Trophoblast cell (in vitro differentiated cells and primary cell): ENCODE data around the gene MUC22.
"Not testable (repeated sequence)": the region's sequence is repeated elsewhere in the genome, so short reads cannot be mapped to it uniquely, and the experiment has no call there.

Experiments used
- DNase-seq, 2 donors: peaks; one replicate each; pipeline ENCODE4 v3.0.0-alpha.2; 2016
- H2AFZ ChIP-seq: 2 replicates; pipeline ENCODE4 v1.6.1; 2013; ENCODE audit warnings: low read length, moderate library complexity, mild to moderate bottlenecking; ENCODE audit not compliant: insufficient read depth, poor library complexity
- H2AK5ac ChIP-seq: 2 replicates; pipeline ENCODE4 v1.6.1; 2013; ENCODE audit warnings: mild to moderate bottlenecking, low read length
- H2BK120ac ChIP-seq: 2 replicates; pipeline ENCODE4 v1.6.1; 2013; ENCODE audit warnings: low read length, mild to moderate bottlenecking, moderate library complexity; ENCODE audit not compliant: insufficient read depth, poor library complexity
- H2BK12ac ChIP-seq: 2 replicates; pipeline ENCODE4 v1.6.1; 2013; ENCODE audit warnings: mild to moderate bottlenecking, low read length, moderate library complexity
- H2BK5ac ChIP-seq: 2 replicates; pipeline ENCODE4 v1.6.1; 2013; ENCODE audit warnings: low read length, low read depth, moderate library complexity, mild to moderate bottlenecking; ENCODE audit not compliant: poor library complexity
- H3K14ac ChIP-seq: 2 replicates; pipeline ENCODE4 v1.6.1; 2013; ENCODE audit warnings: mild to moderate bottlenecking, low read length
- H3K18ac ChIP-seq: 2 replicates; pipeline ENCODE4 v1.6.1; 2013; ENCODE audit warnings: mild to moderate bottlenecking, low read length
- H3K23ac ChIP-seq: 2 replicates; pipeline ENCODE4 v1.6.1; 2013; ENCODE audit warnings: low read length
- H3K27ac ChIP-seq: 2 replicates; pipeline ENCODE4 v1.5.1; 2013; ENCODE audit warnings: low read depth, mild to moderate bottlenecking, inconsistent platforms, low read length, moderate library complexity
- H3K27me3 ChIP-seq: 2 replicates; pipeline ENCODE4 v1.6.1; 2013; ENCODE audit warnings: inconsistent platforms, mild to moderate bottlenecking, low read length, moderate library complexity; ENCODE audit not compliant: insufficient read depth
- H3K36me3 ChIP-seq, 2 experiments: 1 replicate in 1 of 2; 2 replicates in 1 of 2; pipeline ENCODE4 v1.6.1; 2013; ENCODE audit warnings: low read length in 2 of 2, mild to moderate bottlenecking in 2 of 2, moderate library complexity in 1 of 2; ENCODE audit not compliant: insufficient read depth in 2 of 2, control insufficient read depth in 1 of 2
- H3K4ac ChIP-seq: 2 replicates; pipeline ENCODE4 v1.6.1; 2013; ENCODE audit warnings: low read depth, mild to moderate bottlenecking, low read length, moderate library complexity
- H3K4me1 ChIP-seq, 2 experiments: 1 replicate in 1 of 2; 2 replicates in 1 of 2; pipeline ENCODE4 v1.6.1; 2013; ENCODE audit warnings: low read length in 2 of 2, mild to moderate bottlenecking in 2 of 2, moderate library complexity in 1 of 2; ENCODE audit not compliant: insufficient read depth in 2 of 2, control insufficient read depth in 1 of 2
- H3K4me2 ChIP-seq: 2 replicates; pipeline ENCODE4 v1.6.1; 2013; ENCODE audit warnings: inconsistent platforms, mild to moderate bottlenecking, low read length, moderate library complexity
- H3K4me3 ChIP-seq: 2 replicates; pipeline ENCODE4 v1.5.1; 2013; ENCODE audit warnings: mild to moderate bottlenecking, low read depth, low read length, inconsistent platforms
- H3K79me1 ChIP-seq: one replicate; pipeline ENCODE4 v1.6.1; 2013; ENCODE audit warnings: low read length
- H3K79me2 ChIP-seq: 2 replicates; pipeline ENCODE4 v1.6.1; 2013; ENCODE audit warnings: low read length, mild to moderate bottlenecking; ENCODE audit not compliant: control insufficient read depth, insufficient read depth, poor library complexity
- H3K9ac ChIP-seq: 2 replicates; pipeline ENCODE4 v1.6.1; 2013; ENCODE audit warnings: mild to moderate bottlenecking, low read length
- H3K9me3 ChIP-seq: 2 replicates; pipeline ENCODE4 v1.6.1; 2013; ENCODE audit warnings: low read depth, mild to moderate bottlenecking, control low read depth, inconsistent platforms, low read length; ENCODE audit not compliant: insufficient read depth
- H4K12ac ChIP-seq: 2 replicates; pipeline ENCODE4 v1.6.1; 2013; ENCODE audit warnings: low read depth, mild to moderate bottlenecking, low read length, moderate library complexity
- H4K8ac ChIP-seq: 2 replicates; pipeline ENCODE4 v1.6.1; 2013; ENCODE audit warnings: low read depth, mild to moderate bottlenecking, low read length, moderate library complexity
- H4K91ac ChIP-seq: one replicate; pipeline ENCODE4 v1.6.1; 2013; ENCODE audit warnings: low read depth, mild to moderate bottlenecking, low read length, moderate library complexity
- WGBS: extraction: QIAGEN DNeasy Blood & Tissue Kit; methylation state at CpG from one replicate; pipeline ENCODE4 v1.1.7; 2013; ENCODE audit warnings: missing lambda C conversion rate; ENCODE audit not compliant: insufficient read length, insufficient coverage; ENCODE audit errors: extremely low coverage; 5-methylcytosine and 5-hydroxymethylcytosine counted together

MUC22 gene

DNA sequence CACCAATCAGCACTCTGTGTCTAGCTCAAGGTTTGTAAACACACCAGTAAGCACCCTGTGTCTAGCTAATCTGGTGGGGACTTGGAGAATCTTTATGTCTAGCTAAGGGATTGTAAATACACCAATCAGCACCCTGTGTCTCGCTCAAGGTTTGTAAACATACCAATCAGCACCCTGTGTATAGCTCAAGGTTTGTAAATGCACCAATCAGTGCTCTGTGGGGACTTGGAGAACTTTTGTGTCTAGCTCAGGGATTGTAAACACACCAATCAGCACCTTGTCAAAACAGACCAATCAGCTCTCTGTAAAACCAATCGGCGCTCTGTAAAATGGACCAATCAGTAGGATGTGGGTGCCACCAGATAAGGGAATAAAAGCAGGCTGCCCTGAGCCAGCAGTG lies 7.2 kb downstream of the MUC22 start:
- not testable (repeated sequence) for H3K23ac ChIP-seq, DNase-seq, H4K8ac ChIP-seq, H2BK5ac ChIP-seq, H2BK120ac ChIP-seq, H2AFZ ChIP-seq, H3K9ac ChIP-seq, H3K4me2 ChIP-seq, H3K27me3 ChIP-seq, H4K91ac ChIP-seq, H4K12ac ChIP-seq, H3K27ac ChIP-seq, H3K4me1 ChIP-seq, H3K9me3 ChIP-seq, H3K79me2 ChIP-seq, H3K36me3 ChIP-seq, H3K4ac ChIP-seq, H3K79me1 ChIP-seq, H2BK12ac ChIP-seq, H3K4me3 ChIP-seq, H3K14ac ChIP-seq, H2AK5ac ChIP-seq, H3K18ac ChIP-seq
- no CpG with 5 or more reads among the region's 3 CpGs for WGBS

DNA sequence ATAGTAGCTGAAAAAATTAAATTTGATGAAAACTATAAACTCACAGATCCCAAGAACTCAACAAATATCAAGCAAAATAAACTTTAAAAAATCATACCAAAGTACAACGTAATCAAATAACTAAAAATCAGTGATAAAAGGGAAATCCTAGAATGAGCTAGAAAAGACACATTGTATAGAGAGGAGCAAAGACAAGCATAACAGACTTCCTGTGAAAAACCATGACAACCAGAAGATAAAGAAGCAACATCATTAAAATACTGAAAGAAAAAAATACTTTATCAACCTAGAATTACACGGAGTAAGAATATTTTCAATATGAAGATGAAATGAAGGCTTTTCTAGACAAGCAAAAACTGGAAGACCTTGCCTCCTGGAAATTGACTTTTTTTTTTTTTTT lies 9.8 kb downstream of the MUC22 start:
- no peak for DNase-seq
- Histone ChIP-seq H3K4me1 (no peaks in the 10 kb centered on the region), H3K14ac (no peak overlapping the region), H3K23ac (no peak overlapping the region), H3K27me3 (no peaks in the 10 kb centered on the region), H3K9me3 (no peaks in the 10 kb centered on the region), H4K91ac (no peak overlapping the region), H3K36me3 (no peaks in the 10 kb centered on the region), H3K79me2 (no peaks in the 10 kb centered on the region), H2BK12ac (no peak overlapping the region), H3K9ac (no peak overlapping the region), H4K12ac (no peak overlapping the region), H3K79me1 (no peaks in the 10 kb centered on the region), H3K18ac (no peak overlapping the region), H2AFZ (no peak overlapping the region), H2BK120ac (no peak overlapping the region), H3K4ac (no peak overlapping the region), H4K8ac (no peak overlapping the region), H3K27ac (no peak overlapping the region), H3K4me3 (no peak overlapping the region), H3K4me2 (no peak overlapping the region), H2AK5ac (no peak overlapping the region), H2BK5ac (no peak overlapping the region)
- no CpG with 5 or more reads among the region's 2 CpGs for WGBS

DNA sequence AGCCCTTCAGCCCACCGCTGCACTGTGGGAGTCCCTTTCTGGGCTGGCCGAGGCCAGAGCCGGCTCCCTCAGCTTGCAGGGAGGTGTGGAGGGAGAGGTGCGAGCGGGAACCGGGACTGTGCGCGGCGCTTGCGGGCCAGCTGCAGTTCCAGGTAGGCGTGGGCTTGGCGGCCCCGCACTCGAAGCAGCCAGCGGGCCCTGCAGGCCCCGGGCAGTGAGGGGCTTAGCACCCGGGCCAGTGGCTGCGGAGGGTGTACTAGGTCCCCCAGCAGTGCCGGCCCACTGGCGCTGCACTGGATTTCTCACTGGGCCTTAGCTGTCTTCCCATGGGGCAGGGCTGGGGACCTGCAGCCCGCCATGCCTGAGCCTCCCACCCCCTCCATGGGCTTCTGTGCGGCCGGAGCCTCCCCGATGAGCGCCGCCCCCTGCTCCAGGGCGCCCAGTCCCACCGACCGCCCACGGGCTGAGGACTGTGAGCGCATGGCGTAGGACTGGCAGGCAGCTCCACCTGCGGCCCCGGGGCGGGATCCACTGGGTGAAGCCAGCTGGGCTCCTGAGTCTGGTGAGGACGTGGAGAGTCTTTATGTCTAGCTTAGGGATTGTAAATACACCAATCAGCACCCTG lies 10.5 kb downstream of the MUC22 start:
- not testable (repeated sequence) for H3K18ac ChIP-seq, H4K12ac ChIP-seq, H3K23ac ChIP-seq, H2BK5ac ChIP-seq, H3K27me3 ChIP-seq, H2BK120ac ChIP-seq, H4K91ac ChIP-seq, H4K8ac ChIP-seq, H3K14ac ChIP-seq, H3K9me3 ChIP-seq, DNase-seq, H2AFZ ChIP-seq, H2AK5ac ChIP-seq, H3K36me3 ChIP-seq, H3K4me1 ChIP-seq, H3K9ac ChIP-seq, H3K79me1 ChIP-seq, H3K79me2 ChIP-seq, H2BK12ac ChIP-seq, H3K4ac ChIP-seq, H3K4me2 ChIP-seq, H3K4me3 ChIP-seq, H3K27ac ChIP-seq
- WGBS, result no CpG with 5 or more reads among the region's 36 CpGs

DNA sequence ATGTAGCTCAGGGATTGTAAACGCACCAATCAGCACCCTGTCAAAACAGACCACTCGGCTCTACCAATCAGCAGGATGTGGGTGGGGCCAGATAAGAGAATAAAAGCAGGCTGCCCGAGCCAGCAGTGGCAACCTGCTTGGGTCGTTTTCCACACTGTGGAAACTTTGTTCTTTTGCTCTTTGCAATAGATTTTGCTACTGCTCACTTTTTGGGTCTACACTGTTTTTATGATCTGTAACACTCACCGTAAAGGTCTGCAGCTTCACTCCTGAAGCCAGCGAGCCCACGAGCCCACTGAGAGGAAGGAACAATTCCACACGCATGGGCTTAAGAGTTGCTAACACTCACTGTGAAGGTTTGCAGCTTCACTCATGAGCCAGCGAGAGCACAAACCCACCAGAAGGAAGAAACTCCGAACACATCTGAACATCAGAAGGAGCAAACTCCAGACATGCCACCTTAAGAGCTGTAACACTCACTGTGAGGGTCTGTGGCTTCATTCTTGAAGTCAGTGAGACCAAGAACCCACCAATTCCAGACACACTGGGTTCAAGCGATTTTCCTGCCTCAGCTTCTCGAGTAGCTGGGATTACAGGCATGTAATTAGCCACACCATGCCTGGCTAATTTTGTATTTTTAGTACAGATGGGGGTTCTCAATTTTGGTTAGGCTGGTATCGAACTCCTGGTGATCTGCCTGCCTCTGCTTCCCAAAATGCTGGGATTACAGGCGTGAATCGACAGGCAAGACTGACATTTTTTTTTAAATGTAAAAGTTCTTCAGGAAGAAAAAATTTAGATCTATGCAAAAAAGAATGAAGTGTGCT lies 11.6 kb downstream of the MUC22 start:
- not testable (repeated sequence) for H3K4me2 ChIP-seq, H3K23ac ChIP-seq, H3K9me3 ChIP-seq, H4K91ac ChIP-seq, H3K9ac ChIP-seq, H3K27me3 ChIP-seq, H3K79me1 ChIP-seq, H3K79me2 ChIP-seq, H3K18ac ChIP-seq, H4K8ac ChIP-seq, H3K4me1 ChIP-seq, H4K12ac ChIP-seq, DNase-seq, H3K4me3 ChIP-seq, H3K4ac ChIP-seq, H3K36me3 ChIP-seq, H3K14ac ChIP-seq, H2BK12ac ChIP-seq, H3K27ac ChIP-seq, H2BK5ac ChIP-seq, H2AK5ac ChIP-seq, H2AFZ ChIP-seq, H2BK120ac ChIP-seq
- no CpG with 5 or more reads among the region's 15 CpGs for WGBS
